GM21717 (cell line): ENCODE results near the gene SH3GLB2.
"Not testable (repeated sequence)": the region's sequence is repeated elsewhere in the genome, so short reads cannot be mapped to it uniquely, and the experiment has no call there.

ENCODE experiments used
- ATAC-seq: cut with Tn5 transposase; IDR thresholded peaks from one replicate; pipeline ENCODE4 v1.9.1; 2021; ENCODE audit warnings: mild to moderate bottlenecking, moderate library complexity; ENCODE audit not compliant: unreplicated experiment

The SH3GLB2 gene

GRCh38 chr9:129001504-129002325 lies 26.4 kb downstream of the SH3GLB2 start:
- ATAC-seq: no peak

GRCh38 chr9:128999581-129000206 lies 28.4 kb downstream of the SH3GLB2 start:
- no peak for ATAC-seq

DNA sequence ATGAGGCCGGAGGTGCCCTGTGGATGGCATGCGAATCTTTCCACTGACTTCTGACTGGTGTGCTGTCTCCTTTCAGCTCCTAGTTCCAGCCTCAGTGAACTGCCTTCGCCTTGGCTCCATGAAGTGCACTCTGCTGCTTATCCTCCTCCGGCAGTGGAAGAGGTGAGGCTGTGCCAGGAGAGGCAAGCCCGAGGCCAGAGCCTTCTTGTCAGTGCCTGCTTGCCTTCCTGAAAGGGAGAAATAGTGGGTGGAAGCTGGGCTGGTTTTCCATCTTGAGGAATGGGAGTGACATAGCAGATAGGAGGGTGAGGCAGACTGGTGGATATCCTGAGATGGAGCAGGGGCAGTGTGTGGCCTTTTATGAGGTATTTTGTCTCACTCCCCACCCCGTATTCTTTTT lies 29.7 kb downstream of the SH3GLB2 start:
- no peak for ATAC-seq

- no peak for ATAC-seq
Observed at GRCh38 chr9:128995791-128996190, 32.3 kb downstream of the SH3GLB2 start.

DNA sequence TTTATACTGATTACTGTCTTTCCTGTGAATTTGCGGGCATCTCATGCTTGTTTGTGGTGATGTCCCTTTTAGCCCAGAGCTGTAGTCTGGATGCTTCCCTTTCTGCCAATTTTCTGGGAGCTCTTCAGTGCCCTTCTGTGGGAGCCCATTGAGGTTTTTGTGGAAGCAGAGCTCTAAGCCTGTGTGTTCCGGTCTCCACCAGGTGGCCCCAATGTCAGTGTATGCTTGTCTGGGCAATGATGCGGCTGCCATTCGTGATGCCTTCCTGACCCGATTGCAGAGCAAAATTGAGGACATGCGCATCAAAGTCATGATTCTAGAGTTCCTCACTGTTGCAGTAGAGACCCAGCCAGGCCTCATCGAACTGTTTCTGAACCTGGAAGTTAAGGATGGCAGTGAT lies 35.1 kb downstream of the SH3GLB2 start:
- no peak for ATAC-seq

GRCh38 chr9:128987805-128988204 lies 40.3 kb downstream of the SH3GLB2 start:
- ATAC-seq: no peak

DNA sequence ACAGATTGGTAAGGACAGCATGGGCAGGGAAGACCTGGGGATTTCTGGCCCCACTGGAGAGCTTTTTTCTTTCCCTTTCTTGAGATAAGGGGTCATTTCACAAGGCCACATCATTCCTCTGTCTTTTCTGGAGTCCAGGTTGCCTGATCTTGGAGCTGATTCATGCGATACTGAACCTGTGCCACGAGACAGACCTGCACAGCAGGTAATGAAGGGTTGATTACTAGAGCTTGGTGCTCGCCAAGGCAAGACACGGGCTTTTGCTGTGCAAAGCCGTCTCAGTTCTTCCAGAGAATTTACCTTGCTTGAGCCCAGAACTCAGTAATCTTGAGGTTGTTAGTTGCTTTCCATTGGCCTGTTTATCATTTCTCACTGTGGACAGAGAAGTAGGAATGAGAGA lies 41.5 kb downstream of the SH3GLB2 start:
- ATAC-seq: no peak

- ATAC-seq: no peak
Observed at GRCh38 chr9:128983536-128983935, 44.6 kb downstream of the SH3GLB2 start.

DNA sequence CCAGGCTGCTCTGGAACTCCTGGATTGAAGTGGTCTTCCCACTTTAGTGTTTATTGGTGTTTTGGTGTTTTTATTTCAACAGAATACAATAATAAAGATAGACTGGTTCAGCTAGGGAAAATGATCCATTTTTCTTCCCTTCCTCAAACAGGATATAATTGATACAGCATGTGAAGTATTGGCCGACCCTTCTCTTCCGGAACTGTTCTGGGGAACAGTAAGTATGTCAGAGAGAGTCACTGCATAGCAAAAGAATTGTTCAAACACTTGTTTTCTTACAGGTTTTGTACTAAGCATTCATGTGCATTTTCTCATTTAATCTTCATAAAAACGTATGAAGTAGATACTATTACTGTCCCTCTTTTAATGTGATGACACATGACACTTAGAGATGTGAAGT lies 49.0 kb downstream of the SH3GLB2 start:
- ATAC-seq: no peak

GRCh38 chr9:128972956-128973355 lies 55.2 kb downstream of the SH3GLB2 start:
- no peak for ATAC-seq

DNA sequence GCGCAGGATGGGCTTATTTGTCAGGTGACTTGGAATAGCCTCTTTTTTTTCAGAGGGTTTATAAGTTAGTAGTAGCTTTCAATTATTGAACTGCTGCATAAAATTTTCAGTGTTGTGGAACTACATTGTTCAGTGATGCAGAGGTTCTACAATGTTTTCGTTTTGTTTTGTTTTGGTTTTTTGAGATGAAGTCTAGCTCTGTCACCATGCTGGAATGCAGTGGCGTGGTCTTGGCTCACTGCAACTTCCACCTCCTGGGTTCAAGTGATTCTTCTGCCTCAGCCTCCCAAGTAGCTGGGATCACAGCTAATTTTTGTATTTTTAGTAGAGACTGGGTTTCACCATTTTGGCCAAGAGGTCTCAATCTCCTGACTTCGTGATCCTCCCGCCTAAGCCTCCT lies 58.6 kb downstream of the SH3GLB2 start:
- ATAC-seq: no peak

DNA sequence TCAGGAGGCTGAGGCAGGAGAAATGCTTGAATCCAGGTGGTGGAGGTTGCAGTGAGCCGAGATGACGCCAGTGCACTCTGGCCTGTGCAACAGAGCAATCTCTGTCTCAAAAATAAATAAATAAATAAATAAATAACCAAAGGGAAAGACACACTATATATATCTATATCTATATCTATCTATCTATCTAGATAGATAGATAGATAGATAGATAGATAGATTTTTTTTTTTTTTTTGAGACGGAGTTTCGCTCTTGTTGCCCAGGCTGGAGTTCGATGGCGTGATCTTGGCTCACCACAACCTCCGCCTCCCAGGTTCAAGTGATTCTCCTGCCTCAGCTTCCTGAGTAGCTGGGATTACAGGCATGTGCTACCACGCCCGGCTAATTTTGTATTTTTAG lies 66.7 kb downstream of the SH3GLB2 start:
- not testable (repeated sequence) for ATAC-seq
